SU-DHL-6 (cell line): Measurements from ENCODE around the gene SH3PXD2A.

Source experiments
- H2AFZ ChIP-seq: fragments of 200-600 bp; sonication (generic); 2 replicates; pipeline ENCODE4 v1.6.1; 2014; ENCODE audit warnings: low read depth, mild to moderate bottlenecking, moderate library complexity, mixed read lengths, antibody characterized with exemption, low read length; ENCODE audit not compliant: severe bottlenecking
- H3F3A ChIP-seq: fragments of 200-600 bp; shearing (Covaris generic); 2 replicates; pipeline ENCODE4 v1.6.0; 2016; ENCODE audit warnings: antibody characterized with exemption, mild to moderate bottlenecking; ENCODE audit not compliant: insufficient read depth
- H3K27ac ChIP-seq: fragments of 200-600 bp; sonication (generic); 2 replicates; pipeline ENCODE4 v1.5.1; 2016; ENCODE audit warnings: low read depth, mild to moderate bottlenecking, low read length, moderate library complexity, mixed read lengths
- H3K27me3 ChIP-seq: fragments of 200-600 bp; sonication (generic), shearing (Covaris generic); 2 replicates; pipeline ENCODE4 v1.6.0; 2014; ENCODE audit warnings: mild to moderate bottlenecking, low read length
- H3K36me3 ChIP-seq: fragments of 200-600 bp; sonication (generic); 2 replicates; pipeline ENCODE4 v1.6.1; 2014; ENCODE audit warnings: mild to moderate bottlenecking, low read length, mixed read lengths
- H3K4me2 ChIP-seq: fragments of 300-600, 200-600 bp; shearing (Covaris generic), sonication (generic); 2 replicates; pipeline ENCODE4 v1.6.0; 2014; ENCODE audit warnings: low read length, low read depth, mild to moderate bottlenecking; ENCODE audit not compliant: poor library complexity, severe bottlenecking
- H3K4me3 ChIP-seq: fragments of 200-600 bp; sonication (generic); 2 replicates; pipeline ENCODE4 v1.5.1; 2014; ENCODE audit warnings: antibody characterized with exemption, low read length, mild to moderate bottlenecking, mixed read lengths; ENCODE audit not compliant: insufficient read depth, poor library complexity, severe bottlenecking
- H3K79me2 ChIP-seq: fragments of 200-600 bp; sonication (generic); 2 replicates; pipeline ENCODE4 v1.6.1; 2014; ENCODE audit warnings: mild to moderate bottlenecking, low read length, moderate library complexity; ENCODE audit not compliant: insufficient read depth
- H3K9ac ChIP-seq: fragments of 200-600 bp; sonication (generic); 2 replicates; pipeline ENCODE4 v1.7.0; 2014; ENCODE audit warnings: mild to moderate bottlenecking, low read length
- H3K9me2 ChIP-seq: fragments of 200-600 bp; sonication (generic); replicated peaks from 2 replicates; pipeline ENCODE4 v1.6.1; 2014; ENCODE audit warnings: low read length; ENCODE audit not compliant: insufficient read depth
- H3K9me3 ChIP-seq: fragments of 200-600 bp; sonication (generic); 2 replicates; pipeline ENCODE4 v1.6.1; 2014; ENCODE audit warnings: low read length, mixed read lengths; ENCODE audit not compliant: insufficient read depth
- H4K20me1 ChIP-seq: fragments of 200-600 bp; sonication (generic); 2 replicates; pipeline ENCODE4 v1.6.1; 2014; ENCODE audit warnings: low read depth, mild to moderate bottlenecking, antibody characterized with exemption, low read length, moderate library complexity, mixed read lengths
- CTCF ChIP-seq: fragments of 200-600 bp; sonication (generic); IDR thresholded peaks from one replicate; pipeline ENCODE4 v1.5.1; 2017; ENCODE audit warnings: antibody characterized with exemption, mild to moderate bottlenecking, low read length, moderate library complexity; ENCODE audit not compliant: insufficient read depth, poor library complexity, severe bottlenecking
- EZH2phosphoT487 ChIP-seq: fragments of 200-600 bp; sonication (generic), shearing (Covaris generic); conservative IDR thresholded peaks from 2 replicates; pipeline ENCODE4 v1.6.1; 2018; ENCODE audit warnings: mild to moderate bottlenecking, antibody characterized with exemption, low read length, moderate library complexity, mixed read lengths

The SH3PXD2A gene

GRCh38 chr10:103859161-103860086 lies 4.0 kb upstream of the SH3PXD2A start:
- Histone ChIP-seq H4K20me1 (no peaks in the 10 kb centered on the region), H3K79me2 (no peaks in the 10 kb centered on the region), H3K36me3 (no peaks in the 10 kb centered on the region), H3K9me3 (no peaks in the 10 kb centered on the region), H3K9me2 (no peaks in the 10 kb centered on the region), H2AFZ (no peak overlapping the region), H3K4me3 (no peak overlapping the region), H3K27me3 (no peaks in the 10 kb centered on the region), H3K27ac (no peak overlapping the region), H3K9ac (no peak overlapping the region), H3K4me2 (no peak overlapping the region), H3F3A (no peaks in the 10 kb centered on the region)
- TF ChIP-seq CTCF (peak; percentile 42), EZH2phosphoT487 (no peak)

GRCh38 chr10:103858360-103858759 lies 3.0 kb upstream of the SH3PXD2A start:
- Histone ChIP-seq H2AFZ (no peak overlapping the region), H3K4me3 (no peak overlapping the region), H3K36me3 (no peaks in the 10 kb centered on the region), H3F3A (no peaks in the 10 kb centered on the region), H3K79me2 (no peaks in the 10 kb centered on the region), H3K27me3 (no peaks in the 10 kb centered on the region), H3K27ac (no peak overlapping the region), H3K9me3 (no peaks in the 10 kb centered on the region), H3K9ac (no peak overlapping the region), H3K4me2 (no peak overlapping the region), H3K9me2 (no peaks in the 10 kb centered on the region), H4K20me1 (no peaks in the 10 kb centered on the region)
- no peak for TF ChIP-seq EZH2phosphoT487
- no peak for TF ChIP-seq CTCF

- no peaks in the 10 kb centered on the region for H3K27me3 ChIP-seq
- no peaks in the 10 kb centered on the region for H3K79me2 ChIP-seq
- no peak overlapping the region for H3K9ac ChIP-seq
- no peak overlapping the region for H3K27ac ChIP-seq
- H3K36me3 ChIP-seq, result no peaks in the 10 kb centered on the region
- H4K20me1 ChIP-seq, result no peaks in the 10 kb centered on the region
- H3K4me2 ChIP-seq, result no peak overlapping the region
- H2AFZ ChIP-seq, result no peak overlapping the region
- no peak for TF ChIP-seq EZH2phosphoT487
- TF ChIP-seq CTCF, result no peak
- no peaks in the 10 kb centered on the region for H3K9me2 ChIP-seq
- H3K4me3 ChIP-seq, result no peak overlapping the region
- no peaks in the 10 kb centered on the region for H3K9me3 ChIP-seq
- H3F3A ChIP-seq, result no peaks in the 10 kb centered on the region
These were observed 1.4 kb upstream of the SH3PXD2A start for GRCh38 chr10:103856797-103857170.
